ENCODE measurements around the gene LRRC74B. TPM values are rescaled to one million over a fixed set of nuclear protein-coding genes. Genes with fewer than 3 reads are reported as not detected.

LRRC74B gene
- total RNA-seq, 2 experiments from 2014 or later, result not detected

DNA sequence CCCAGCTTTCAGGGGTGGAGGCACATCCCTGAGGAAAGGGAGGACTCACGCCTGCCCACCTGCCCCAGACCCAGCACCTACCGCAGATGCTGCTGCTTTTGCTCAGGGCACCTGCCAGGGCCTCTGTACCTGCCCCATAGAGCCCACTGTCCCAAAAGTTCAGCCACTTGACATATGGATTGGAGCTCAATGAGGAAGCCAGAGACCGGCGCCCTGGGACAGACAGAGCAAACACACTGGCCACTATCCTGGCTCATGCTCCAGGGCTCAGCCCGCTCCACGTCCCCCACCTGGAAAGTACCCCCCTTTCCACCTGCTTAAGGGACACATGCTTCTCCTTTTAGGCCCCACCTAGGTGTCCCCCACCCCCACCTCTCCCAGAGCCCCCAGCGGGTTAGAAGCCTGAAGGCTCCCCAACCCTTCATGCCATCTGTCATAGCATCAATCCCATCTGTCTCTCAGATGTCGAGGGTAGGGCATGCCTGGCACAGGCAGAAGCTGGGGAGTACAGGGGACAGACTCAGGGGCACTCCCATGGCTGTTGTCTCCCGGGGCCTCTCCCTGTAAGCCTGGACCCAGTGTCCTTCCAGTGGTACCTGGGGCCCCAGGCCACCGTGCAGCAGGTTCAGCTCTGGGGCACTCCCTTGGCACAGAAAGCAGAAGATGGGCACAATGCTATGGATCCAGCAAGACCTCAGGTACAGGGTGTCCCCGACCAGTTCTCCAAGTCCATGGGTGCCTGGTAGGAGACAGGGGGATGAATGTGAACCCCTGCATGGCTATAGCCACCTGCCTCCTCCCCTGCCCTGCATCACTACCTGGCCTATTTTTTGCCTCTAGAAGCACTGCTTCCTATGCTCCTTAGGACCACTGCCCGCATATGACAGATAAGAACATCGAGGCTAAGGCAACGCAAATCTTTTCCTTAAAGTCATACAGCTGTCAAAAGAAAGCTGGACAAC is 33.0 kb upstream of the LRRC74B start:
- no peak overlapping the region for H3K27ac Mint-ChIP-seq
- CTCF ChIA-PET, result interaction anchor here (1.0 to 1.5 kb wide), 2 partner anchors 8 to 9 kb away, joined by 4 to 5 read pairs; no protein-coding TSS in a partner anchor
- peak overlapping the region; percentile 73 for H3K4me3 Mint-ChIP-seq
- intact Hi-C loops (cut with micrococcal nuclease), result no loop called here
- no peaks in the 10 kb centered on the region for H3K27me3 Mint-ChIP-seq
- H3K4me1 Mint-ChIP-seq (ENCODE audit: low read depth), result peaks cover 19% of the 10 kb centered on the region
- TF ChIP-seq, protein P1, sequence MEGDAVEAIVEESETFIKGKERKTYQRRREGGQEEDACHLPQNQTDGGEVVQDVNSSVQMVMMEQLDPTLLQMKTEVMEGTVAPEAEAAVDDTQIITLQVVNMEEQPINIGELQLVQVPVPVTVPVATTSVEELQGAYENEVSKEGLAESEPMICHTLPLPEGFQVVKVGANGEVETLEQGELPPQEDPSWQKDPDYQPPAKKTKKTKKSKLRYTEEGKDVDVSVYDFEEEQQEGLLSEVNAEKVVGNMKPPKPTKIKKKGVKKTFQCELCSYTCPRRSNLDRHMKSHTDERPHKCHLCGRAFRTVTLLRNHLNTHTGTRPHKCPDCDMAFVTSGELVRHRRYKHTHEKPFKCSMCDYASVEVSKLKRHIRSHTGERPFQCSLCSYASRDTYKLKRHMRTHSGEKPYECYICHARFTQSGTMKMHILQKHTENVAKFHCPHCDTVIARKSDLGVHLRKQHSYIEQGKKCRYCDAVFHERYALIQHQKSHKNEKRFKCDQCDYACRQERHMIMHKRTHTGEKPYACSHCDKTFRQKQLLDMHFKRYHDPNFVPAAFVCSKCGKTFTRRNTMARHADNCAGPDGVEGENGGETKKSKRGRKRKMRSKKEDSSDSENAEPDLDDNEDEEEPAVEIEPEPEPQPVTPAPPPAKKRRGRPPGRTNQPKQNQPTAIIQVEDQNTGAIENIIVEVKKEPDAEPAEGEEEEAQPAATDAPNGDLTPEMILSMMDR (IDR thresholded peaks at IDR 0.05), result no peak
- POLR2A ChIA-PET, result interaction anchor here (1.5 kb wide), 1 partner anchor 10 kb away, joined by 13 read pairs; the partner anchor contains the start of gene THAP7
- H3K36me3 Mint-ChIP-seq (ENCODE audit: low read depth), result no peaks in the 10 kb centered on the region
- ATAC-seq (no peak), DNase-seq (no peak)
- no peaks in the 10 kb centered on the region for H3K9me3 Mint-ChIP-seq

GRCh38 chr22:21013657-21014201 is 32.0 kb upstream of the LRRC74B start:
- Mint-ChIP-seq H3K27ac (peak overlapping the region; percentile 75), H3K27me3 (no peaks in the 10 kb centered on the region), H3K36me3 (ENCODE audit: low read depth) (no peaks in the 10 kb centered on the region), H3K9me3 (no peaks in the 10 kb centered on the region), H3K4me3 (peak overlapping the region; percentile 73), H3K4me1 (ENCODE audit: low read depth) (peaks cover 19% of the 10 kb centered on the region)
- CTCF ChIA-PET, result interaction anchor here (1.0 kb wide), 1 partner anchor 10 kb away, joined by 5 read pairs; no protein-coding TSS in a partner anchor
- intact Hi-C loops (cut with micrococcal nuclease), result no loop called here
- DNase-seq, result no peak
- POLR2A ChIA-PET, result interaction anchor here (0.9 to 1.5 kb wide), 2 partner anchors 11 to 32 kb away, joined by 4 to 13 read pairs; partner anchors contain the start of gene THAP7
- ATAC-seq, result no peak
- TF ChIP-seq, protein P1 (IDR thresholded peaks at IDR 0.05), result no peak

- Mint-ChIP-seq H3K4me3 (peak overlapping the region; percentile 73), H3K36me3 (ENCODE audit: low read depth) (no peaks in the 10 kb centered on the region), H3K9me3 (no peaks in the 10 kb centered on the region), H3K27ac (peak overlapping the region; percentile 75), H3K27me3 (no peaks in the 10 kb centered on the region), H3K4me1 (ENCODE audit: low read depth) (peaks cover 19% of the 10 kb centered on the region)
- ChIA-PET POLR2A (interaction anchor here (0.9 to 1.3 kb wide), 2 partner anchors 15 to 33 kb away, joined by 3 to 4 read pairs; no protein-coding TSS in a partner anchor), CTCF (interaction anchor here (1.0 kb wide), 1 partner anchor 11 kb away, joined by 5 read pairs; no protein-coding TSS in a partner anchor)
- intact Hi-C loops (cut with micrococcal nuclease), result no loop called here
- ATAC-seq, result peak; percentile 97
- TF ChIP-seq, protein P1 (IDR thresholded peaks at IDR 0.05), result no peak
- peak; percentile 94 for DNase-seq
Observed at GRCh38 chr22:21014202-21014725, 31.5 kb upstream of the LRRC74B start.

DNA sequence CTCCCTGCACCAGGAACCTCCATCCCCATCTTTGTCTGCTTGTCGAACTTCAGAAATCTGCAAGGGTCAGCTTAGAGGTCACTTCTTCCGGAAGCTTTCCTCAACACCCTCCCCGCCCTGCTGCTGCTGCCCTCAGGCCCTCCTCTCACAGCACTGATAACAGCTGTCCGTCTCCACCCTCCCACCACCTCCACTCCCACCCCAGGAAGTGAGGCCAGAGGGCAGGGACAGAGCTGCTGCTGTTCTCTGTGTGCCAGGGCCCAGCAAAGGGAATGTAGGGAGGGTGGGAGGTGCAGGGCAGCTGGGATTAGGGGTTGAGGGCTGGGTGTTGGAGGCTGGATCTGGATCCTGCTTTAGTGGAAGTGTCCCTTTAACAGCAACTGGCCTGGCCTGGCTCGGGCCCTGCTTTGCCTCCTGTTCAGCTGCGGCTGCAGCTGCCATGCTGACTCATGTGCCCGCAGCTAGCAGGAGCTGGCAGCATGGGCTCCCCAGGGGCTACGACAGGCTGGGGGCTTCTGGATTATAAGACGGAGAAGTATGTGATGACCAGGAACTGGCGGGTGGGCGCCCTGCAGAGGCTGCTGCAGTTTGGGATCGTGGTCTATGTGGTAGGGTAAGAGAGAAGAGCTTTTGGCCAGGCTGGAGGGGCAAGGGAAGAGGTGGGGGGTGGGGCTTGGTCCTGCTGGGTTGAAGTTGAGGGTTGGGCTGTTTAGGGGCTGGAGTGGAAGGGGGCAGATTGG is 30.9 kb upstream of the LRRC74B start, which contains the start of gene P2RX6:
Gene P2RX6, plus strand, starts transcription at position 440 of the 740 bp plus-strand sequence. Its CDS starts 10 bp downstream, at position 450.
- no peaks in the 10 kb centered on the region for H3K36me3 Mint-ChIP-seq (ENCODE audit: low read depth)
- CTCF ChIA-PET, result interaction anchor here (1.3 kb wide), 1 partner anchor 12 kb away, joined by 4 read pairs; no protein-coding TSS in a partner anchor
- intact Hi-C loops (cut with micrococcal nuclease), result no loop called here
- H3K4me3 Mint-ChIP-seq, result peak within 1 kb of the TSS; percentile 73
- peaks cover 19% of the 10 kb centered on the region for H3K4me1 Mint-ChIP-seq (ENCODE audit: low read depth)
- DNase-seq (no peak), ATAC-seq (no peak)
- POLR2A ChIA-PET, result interaction anchor here (0.8 to 1.3 kb wide), 3 partner anchors 15 to 33 kb away, joined by 3 to 4 read pairs (median 3); no protein-coding TSS in a partner anchor
- TF ChIP-seq, protein P1 (IDR thresholded peaks at IDR 0.05), result no peak
- H3K27ac Mint-ChIP-seq, result peak within 1 kb of the TSS; percentile 75
- H3K9me3 Mint-ChIP-seq, result no peaks in the 10 kb centered on the region
- no peaks in the 10 kb centered on the region for H3K27me3 Mint-ChIP-seq

Data from activated CD8-positive, alpha-beta T cell treated with anti-CD3 and anti-CD28 coated beads for 36 hours (primary cell).